Endothelial cell (in vitro differentiated cells): ENCODE results near the gene SYT7. TPM values are rescaled to one million over a fixed set of nuclear protein-coding genes. Genes with fewer than 3 reads are reported as not detected.

Experiments
- DNase-seq: peaks from one replicate; pipeline ENCODE4 v3.0.0; 2021; ENCODE audit warnings: low spot score
- H3K27ac Mint-ChIP-seq: one replicate; pipeline ENCODE4 v1.8.0; 2021; ENCODE audit warnings: mixed read lengths, inconsistent platforms; ENCODE audit not compliant: unreplicated experiment
- H3K27me3 Mint-ChIP-seq: one replicate; pipeline ENCODE4 v1.8.0; 2021; ENCODE audit warnings: mild to moderate bottlenecking, moderate library complexity, mixed read lengths, inconsistent platforms; ENCODE audit not compliant: unreplicated experiment
- H3K36me3 Mint-ChIP-seq: one replicate; pipeline ENCODE4 v1.8.0; 2021; ENCODE audit warnings: mild to moderate bottlenecking, low read depth, mixed read lengths, inconsistent platforms; ENCODE audit not compliant: unreplicated experiment
- H3K4me1 Mint-ChIP-seq: one replicate; pipeline ENCODE4 v1.8.0; 2021; ENCODE audit warnings: mild to moderate bottlenecking, mixed read lengths, inconsistent platforms; ENCODE audit not compliant: unreplicated experiment
- H3K4me3 Mint-ChIP-seq: one replicate; pipeline ENCODE4 v1.8.0; 2021; ENCODE audit warnings: mild to moderate bottlenecking, mixed read lengths, inconsistent platforms; ENCODE audit not compliant: unreplicated experiment
- H3K9me3 Mint-ChIP-seq: one replicate; pipeline ENCODE4 v1.8.0; 2021; ENCODE audit warnings: mixed read lengths, inconsistent platforms; ENCODE audit not compliant: unreplicated experiment
- total RNA-seq: library from RNA; stranded (reverse); fragmentation: NEBNext Ultra II Directional; extraction: Animal tissue kit (Norgen Biotek cat#: 25700); gene quantifications from one replicate; pipeline ENCODE4 v1.2.1, GENCODE V29; 2021; ENCODE audit not compliant: unreplicated experiment
- TF ChIP-seq, protein P1 (sequence below): fragments of 200-600 bp; sonication (generic); IDR thresholded peaks from one replicate; pipeline ENCODE4 v1.5.0; 2021; ENCODE audit warnings: antibody characterized with exemption; ENCODE audit not compliant: unreplicated experiment

SYT7 gene
- total RNA-seq, 1 donor from 2014 or later = 9.7 TPM

GRCh38 chr11:61496602-61497400 is 84.1 kb downstream of the SYT7 start:
- Mint-ChIP-seq H3K27me3 (peaks cover 1% of the 10 kb centered on the region), H3K9me3 (no peaks in the 10 kb centered on the region), H3K4me3 (no peak overlapping the region), H3K4me1 (peaks cover 2% of the 10 kb centered on the region), H3K27ac (no peak overlapping the region), H3K36me3 (no peaks in the 10 kb centered on the region)
- DNase-seq = no peak
- TF ChIP-seq, protein P1, sequence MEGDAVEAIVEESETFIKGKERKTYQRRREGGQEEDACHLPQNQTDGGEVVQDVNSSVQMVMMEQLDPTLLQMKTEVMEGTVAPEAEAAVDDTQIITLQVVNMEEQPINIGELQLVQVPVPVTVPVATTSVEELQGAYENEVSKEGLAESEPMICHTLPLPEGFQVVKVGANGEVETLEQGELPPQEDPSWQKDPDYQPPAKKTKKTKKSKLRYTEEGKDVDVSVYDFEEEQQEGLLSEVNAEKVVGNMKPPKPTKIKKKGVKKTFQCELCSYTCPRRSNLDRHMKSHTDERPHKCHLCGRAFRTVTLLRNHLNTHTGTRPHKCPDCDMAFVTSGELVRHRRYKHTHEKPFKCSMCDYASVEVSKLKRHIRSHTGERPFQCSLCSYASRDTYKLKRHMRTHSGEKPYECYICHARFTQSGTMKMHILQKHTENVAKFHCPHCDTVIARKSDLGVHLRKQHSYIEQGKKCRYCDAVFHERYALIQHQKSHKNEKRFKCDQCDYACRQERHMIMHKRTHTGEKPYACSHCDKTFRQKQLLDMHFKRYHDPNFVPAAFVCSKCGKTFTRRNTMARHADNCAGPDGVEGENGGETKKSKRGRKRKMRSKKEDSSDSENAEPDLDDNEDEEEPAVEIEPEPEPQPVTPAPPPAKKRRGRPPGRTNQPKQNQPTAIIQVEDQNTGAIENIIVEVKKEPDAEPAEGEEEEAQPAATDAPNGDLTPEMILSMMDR = no peak

DNA sequence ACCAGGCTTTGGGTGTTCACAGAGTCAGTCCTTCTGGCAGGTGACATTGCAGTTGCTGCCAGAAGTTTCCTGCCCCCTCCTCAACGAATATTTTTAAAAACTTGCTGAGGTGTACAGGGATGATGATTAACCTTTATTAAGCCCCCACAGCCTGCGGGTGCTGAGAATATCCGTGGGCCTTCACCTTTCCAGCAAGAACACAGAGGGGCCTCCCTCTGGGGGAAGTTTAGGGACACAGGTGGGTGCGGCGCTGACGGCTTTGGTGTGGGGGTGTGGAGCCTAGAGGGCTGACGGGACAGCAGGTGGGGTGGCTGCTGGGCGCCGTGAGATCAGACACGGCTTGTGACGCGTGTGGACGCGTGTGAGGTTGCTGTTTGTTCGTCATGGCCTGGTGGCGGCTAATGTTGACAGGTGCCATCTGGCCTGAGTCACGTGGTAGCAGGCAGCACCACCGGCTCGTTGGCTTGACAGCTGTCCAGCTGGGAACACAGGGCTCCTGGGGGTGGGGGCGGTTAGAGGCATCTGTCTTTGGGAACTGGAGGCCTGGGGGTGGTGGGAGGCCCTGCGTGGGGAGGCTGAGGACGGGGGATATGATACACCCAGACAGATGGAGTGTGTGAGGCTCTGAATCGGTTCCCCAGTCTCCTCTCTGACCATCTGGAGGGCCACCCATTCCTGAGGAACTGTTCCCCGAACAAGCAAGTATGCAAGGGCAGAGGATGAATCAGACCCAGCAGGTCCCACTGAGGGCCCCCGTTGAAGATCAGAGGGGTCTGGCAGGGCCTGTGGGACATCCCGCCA is 84.9 kb downstream of the SYT7 start:
- no peak overlapping the region for H3K4me3 Mint-ChIP-seq
- H3K27me3 Mint-ChIP-seq = peaks cover 1% of the 10 kb centered on the region
- H3K27ac Mint-ChIP-seq = no peak overlapping the region
- TF ChIP-seq, protein P1 = no peak
- DNase-seq = no peak
- no peaks in the 10 kb centered on the region for H3K36me3 Mint-ChIP-seq
- peaks cover 2% of the 10 kb centered on the region for H3K4me1 Mint-ChIP-seq
- no peaks in the 10 kb centered on the region for H3K9me3 Mint-ChIP-seq

DNA sequence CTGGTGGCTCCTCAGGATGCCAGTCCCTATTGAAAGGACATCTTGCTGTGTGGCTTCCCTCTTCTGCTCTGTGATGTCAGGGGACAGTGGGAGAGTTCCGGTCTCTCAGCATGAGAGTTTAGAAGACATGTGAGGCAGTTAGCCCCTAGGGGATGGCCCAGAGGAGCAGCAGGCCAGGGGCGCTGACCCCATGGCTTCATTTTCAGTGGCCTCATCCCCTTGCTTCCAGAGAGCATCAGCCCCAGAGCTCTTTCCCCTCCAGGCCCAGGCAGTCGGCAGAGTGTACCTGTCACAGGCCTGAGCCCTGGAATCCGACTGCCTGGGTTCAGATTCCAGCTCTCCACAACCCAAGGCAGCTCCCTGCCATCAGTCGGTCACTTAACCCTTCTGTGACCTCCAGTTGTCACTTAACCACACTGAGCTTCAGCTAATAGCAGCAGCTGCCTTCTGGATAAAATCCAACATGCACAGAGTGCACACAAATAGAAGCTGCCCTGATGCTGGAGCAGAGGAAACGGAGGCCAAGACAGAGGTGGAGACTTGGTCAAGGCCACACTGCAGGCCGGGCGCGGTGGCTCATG is 86.4 kb downstream of the SYT7 start:
- no peak overlapping the region for H3K27ac Mint-ChIP-seq
- peaks cover under 1% of the 10 kb centered on the region for H3K36me3 Mint-ChIP-seq
- no peak for DNase-seq
- peaks cover 1% of the 10 kb centered on the region for H3K4me1 Mint-ChIP-seq
- no peak overlapping the region for H3K4me3 Mint-ChIP-seq
- TF ChIP-seq, protein P1 = no peak
- no peaks in the 10 kb centered on the region for H3K9me3 Mint-ChIP-seq
- H3K27me3 Mint-ChIP-seq = peaks cover 6% of the 10 kb centered on the region

GRCh38 chr11:61491736-61492395 is 89.0 kb downstream of the SYT7 start:
- H3K4me1 Mint-ChIP-seq = peaks cover 11% of the 10 kb centered on the region
- H3K4me3 Mint-ChIP-seq = no peak overlapping the region
- peaks cover 16% of the 10 kb centered on the region for H3K27me3 Mint-ChIP-seq
- peaks cover 9% of the 10 kb centered on the region for H3K36me3 Mint-ChIP-seq
- DNase-seq = no peak
- H3K9me3 Mint-ChIP-seq = no peaks in the 10 kb centered on the region
- no peak overlapping the region for H3K27ac Mint-ChIP-seq
- TF ChIP-seq, protein P1 = no peak
